ENCODE results near the gene GRIA4.

GRIA4 gene

GRCh38 chr11:105609832-105610781, at the start of gene GRIA4:
Gene GRIA4, plus strand, starts transcription at chr11:105610073. Its CDS starts 925 bp downstream, at chr11:105610998.
- Mint-ChIP-seq H3K4me3 (no peak within 1 kb of the TSS), H3K9me3 (no peaks in the 10 kb centered on the region), H3K4me1 (peaks cover 3% of the 10 kb centered on the region), H3K36me3 (no peaks in the 10 kb centered on the region), H3K27ac (no peak within 1 kb of the TSS), H3K27me3 (peaks cover 33% of the 10 kb centered on the region)
- DNase-seq: no peak
- CTCF ChIA-PET: no interaction called here

- no peaks in the 10 kb centered on the region for H3K27me3 Mint-ChIP-seq
- no peak overlapping the region for H3K27ac Mint-ChIP-seq
- CTCF ChIA-PET: no interaction called here
- DNase-seq: no peak
- no peaks in the 10 kb centered on the region for H3K9me3 Mint-ChIP-seq
- H3K36me3 Mint-ChIP-seq: no peaks in the 10 kb centered on the region
- no peaks in the 10 kb centered on the region for H3K4me1 Mint-ChIP-seq
- H3K4me3 Mint-ChIP-seq: no peak overlapping the region
These were observed 36.8 kb upstream of the GRIA4 start for GRCh38 chr11:105573091-105573490.

GRCh38 chr11:105574974-105575373, 34.9 kb upstream of the GRIA4 start:
- Mint-ChIP-seq H3K36me3 (no peaks in the 10 kb centered on the region), H3K4me3 (no peak overlapping the region), H3K9me3 (no peaks in the 10 kb centered on the region), H3K27ac (no peak overlapping the region), H3K4me1 (no peaks in the 10 kb centered on the region), H3K27me3 (no peaks in the 10 kb centered on the region)
- CTCF ChIA-PET: no interaction called here
- no peak for DNase-seq

GRCh38 chr11:105577641-105578040, 32.2 kb upstream of the GRIA4 start:
- Mint-ChIP-seq H3K27ac (no peak overlapping the region), H3K4me3 (no peak overlapping the region), H3K9me3 (no peaks in the 10 kb centered on the region), H3K36me3 (no peaks in the 10 kb centered on the region), H3K4me1 (no peaks in the 10 kb centered on the region), H3K27me3 (no peaks in the 10 kb centered on the region)
- no peak for DNase-seq
- CTCF ChIA-PET: no interaction called here

GRCh38 chr11:105579111-105579510, 30.8 kb upstream of the GRIA4 start:
- H3K36me3 Mint-ChIP-seq: no peaks in the 10 kb centered on the region
- H3K4me3 Mint-ChIP-seq: no peak overlapping the region
- H3K4me1 Mint-ChIP-seq: no peaks in the 10 kb centered on the region
- H3K27me3 Mint-ChIP-seq: no peaks in the 10 kb centered on the region
- H3K27ac Mint-ChIP-seq: no peak overlapping the region
- CTCF ChIA-PET: no interaction called here
- no peaks in the 10 kb centered on the region for H3K9me3 Mint-ChIP-seq
- DNase-seq: no peak

GRCh38 chr11:105582497-105582896, 27.4 kb upstream of the GRIA4 start:
- Mint-ChIP-seq H3K36me3 (no peaks in the 10 kb centered on the region), H3K27me3 (no peaks in the 10 kb centered on the region), H3K27ac (no peak overlapping the region), H3K9me3 (no peaks in the 10 kb centered on the region), H3K4me1 (no peaks in the 10 kb centered on the region), H3K4me3 (no peak overlapping the region)
- DNase-seq: no peak
- CTCF ChIA-PET: no interaction called here

GRCh38 chr11:105588001-105588400, 21.9 kb upstream of the GRIA4 start:
- Mint-ChIP-seq H3K27ac (no peak overlapping the region), H3K4me3 (no peak overlapping the region), H3K9me3 (no peaks in the 10 kb centered on the region), H3K4me1 (no peaks in the 10 kb centered on the region), H3K27me3 (no peaks in the 10 kb centered on the region), H3K36me3 (no peaks in the 10 kb centered on the region)
- CTCF ChIA-PET: no interaction called here
- DNase-seq: no peak

GRCh38 chr11:105589346-105589745, 20.5 kb upstream of the GRIA4 start:
- Mint-ChIP-seq H3K4me1 (no peaks in the 10 kb centered on the region), H3K36me3 (no peaks in the 10 kb centered on the region), H3K27ac (no peak overlapping the region), H3K4me3 (no peak overlapping the region), H3K9me3 (no peaks in the 10 kb centered on the region), H3K27me3 (no peaks in the 10 kb centered on the region)
- DNase-seq: no peak
- CTCF ChIA-PET: no interaction called here

- no peaks in the 10 kb centered on the region for H3K27me3 Mint-ChIP-seq
- H3K27ac Mint-ChIP-seq: no peak overlapping the region
- H3K36me3 Mint-ChIP-seq: no peaks in the 10 kb centered on the region
- H3K9me3 Mint-ChIP-seq: no peaks in the 10 kb centered on the region
- H3K4me3 Mint-ChIP-seq: no peak overlapping the region
- no peak for DNase-seq
- H3K4me1 Mint-ChIP-seq: no peaks in the 10 kb centered on the region
- CTCF ChIA-PET: no interaction called here
These were observed 17.8 kb upstream of the GRIA4 start for GRCh38 chr11:105592035-105592434.

- no peak for DNase-seq
- no peaks in the 10 kb centered on the region for H3K27me3 Mint-ChIP-seq
- no peaks in the 10 kb centered on the region for H3K9me3 Mint-ChIP-seq
- H3K36me3 Mint-ChIP-seq: no peaks in the 10 kb centered on the region
- no peak overlapping the region for H3K27ac Mint-ChIP-seq
- H3K4me1 Mint-ChIP-seq: no peaks in the 10 kb centered on the region
- CTCF ChIA-PET: no interaction called here
- H3K4me3 Mint-ChIP-seq: no peak overlapping the region
These were observed 11.5 kb upstream of the GRIA4 start for GRCh38 chr11:105598371-105598770.

GRCh38 chr11:105603156-105603555, 6.7 kb upstream of the GRIA4 start:
- no peaks in the 10 kb centered on the region for H3K4me1 Mint-ChIP-seq
- no peak overlapping the region for H3K4me3 Mint-ChIP-seq
- H3K27me3 Mint-ChIP-seq: no peaks in the 10 kb centered on the region
- H3K9me3 Mint-ChIP-seq: no peaks in the 10 kb centered on the region
- DNase-seq: no peak
- CTCF ChIA-PET: no interaction called here
- no peak overlapping the region for H3K27ac Mint-ChIP-seq
- no peaks in the 10 kb centered on the region for H3K36me3 Mint-ChIP-seq

GRCh38 chr11:105609341-105609781, 512 bp upstream of the GRIA4 start:
- no peaks in the 10 kb centered on the region for H3K36me3 Mint-ChIP-seq
- peaks cover 33% of the 10 kb centered on the region for H3K27me3 Mint-ChIP-seq
- no peak overlapping the region for H3K27ac Mint-ChIP-seq
- CTCF ChIA-PET: no interaction called here
- H3K4me3 Mint-ChIP-seq: no peak overlapping the region
- DNase-seq: no peak
- peaks cover 3% of the 10 kb centered on the region for H3K4me1 Mint-ChIP-seq
- no peaks in the 10 kb centered on the region for H3K9me3 Mint-ChIP-seq

- H3K27ac Mint-ChIP-seq: no peak overlapping the region
- H3K4me1 Mint-ChIP-seq: peaks cover 3% of the 10 kb centered on the region
- H3K36me3 Mint-ChIP-seq: no peaks in the 10 kb centered on the region
- H3K9me3 Mint-ChIP-seq: no peaks in the 10 kb centered on the region
- H3K4me3 Mint-ChIP-seq: no peak overlapping the region
- DNase-seq: no peak
- CTCF ChIA-PET: interaction anchor here (0.8 kb wide), 1 partner anchor 1357 kb away, joined by 3 read pairs; no protein-coding TSS in a partner anchor
- peaks cover 33% of the 10 kb centered on the region for H3K27me3 Mint-ChIP-seq
These were observed 1.1 kb downstream of the GRIA4 start for GRCh38 chr11:105610871-105611571.

- no peak overlapping the region for H3K27ac Mint-ChIP-seq
- CTCF ChIA-PET: interaction anchor here (0.8 kb wide), 1 partner anchor 1357 kb away, joined by 3 read pairs; no protein-coding TSS in a partner anchor
- DNase-seq: no peak
- no peak overlapping the region for H3K4me3 Mint-ChIP-seq
- H3K9me3 Mint-ChIP-seq: no peaks in the 10 kb centered on the region
- H3K4me1 Mint-ChIP-seq: peaks cover 3% of the 10 kb centered on the region
- H3K36me3 Mint-ChIP-seq: no peaks in the 10 kb centered on the region
- H3K27me3 Mint-ChIP-seq: peaks cover 33% of the 10 kb centered on the region
These were observed 1.9 kb downstream of the GRIA4 start for GRCh38 chr11:105611572-105612441.
